Thoracic aorta (tissue), 2 donors: ENCODE measurements around the gene PCDHB8. TPM values are rescaled to one million over a fixed set of nuclear protein-coding genes. Genes with fewer than 3 reads are reported as not detected.
"Not testable (repeated sequence)": the region's sequence is repeated elsewhere in the genome, so short reads cannot be mapped to it uniquely, and the experiment has no call there.

ENCODE experiments used
- ATAC-seq: fragments of 150-250 bp; one replicate; pipeline ENCODE4 v1.8.0; 2017; ENCODE audit warnings: low read depth; ENCODE audit not compliant: insufficient number of reproducible peaks, low FRiP score
- DNase-seq: peaks from one replicate; pipeline ENCODE4 v3.0.0-alpha.2; 2020; ENCODE audit warnings: low spot score
- H3K27ac ChIP-seq, 2 donors: fragments of 200-600 bp; sonication (generic); 1 replicate in 1 of 2; 2 replicates in 1 of 2; pipeline ENCODE4 v1.5.1; 2016; ENCODE audit warnings: mild to moderate bottlenecking in 2 of 2, moderate library complexity in 2 of 2
- H3K27me3 ChIP-seq: fragments of 200-600 bp; sonication (generic); replicated peaks from 2 replicates; pipeline ENCODE4 v1.6.0; 2016; ENCODE audit warnings: mild to moderate bottlenecking; ENCODE audit not compliant: insufficient read depth
- H3K36me3 ChIP-seq: fragments of 200-600 bp; sonication (generic); one replicate; pipeline ENCODE4 v1.5.1; 2016
- H3K4me1 ChIP-seq, 2 donors: fragments of 200-600 bp; sonication (generic); 1 replicate in 1 of 2; 2 replicates in 1 of 2; pipeline versions ENCODE4 v1.5.1 to v1.6.0; 2016; ENCODE audit warnings: low read depth in 2 of 2, mild to moderate bottlenecking in 1 of 2; ENCODE audit not compliant: control insufficient read depth in 1 of 2
- H3K4me3 ChIP-seq: fragments of 200-600 bp; sonication (generic); 2 replicates; pipeline ENCODE4 v1.5.1; 2016; ENCODE audit warnings: mild to moderate bottlenecking
- H3K9me3 ChIP-seq: fragments of 200-600 bp; sonication (generic); 2 replicates; pipeline ENCODE4 v1.5.1; 2016
- CTCF ChIP-seq: fragments of 200-600 bp; sonication (generic); IDR thresholded peaks from one replicate; pipeline ENCODE4 v1.5.1; 2019; ENCODE audit warnings: antibody characterized with exemption
- total RNA-seq, 2 donors: library from RNA; depleted of rRNA; stranded (reverse); fragments of >200 nt; gene quantifications; one replicate each; pipeline versions ENCODE4 v1.1.0 to v1.2.3, GENCODE V29; 2016

The PCDHB8 gene
- total RNA-seq, 2 donors from 2014 or later: 0.95 to 1.7 TPM

- Histone ChIP-seq H3K4me3 (peak overlapping the region; percentile 20), H3K27me3 (no peaks in the 10 kb centered on the region), H3K4me1 (no peaks in the 10 kb centered on the region), H3K27ac (no peak overlapping the region), H3K36me3 (no peaks in the 10 kb centered on the region), H3K9me3 (peaks cover 58% of the 10 kb centered on the region)
- DNase-seq (no peak), ATAC-seq (no peak)
- no peak for TF ChIP-seq CTCF
Observed at GRCh38 chr5:141150224-141150992, 27.2 kb upstream of the PCDHB8 start.

DNA sequence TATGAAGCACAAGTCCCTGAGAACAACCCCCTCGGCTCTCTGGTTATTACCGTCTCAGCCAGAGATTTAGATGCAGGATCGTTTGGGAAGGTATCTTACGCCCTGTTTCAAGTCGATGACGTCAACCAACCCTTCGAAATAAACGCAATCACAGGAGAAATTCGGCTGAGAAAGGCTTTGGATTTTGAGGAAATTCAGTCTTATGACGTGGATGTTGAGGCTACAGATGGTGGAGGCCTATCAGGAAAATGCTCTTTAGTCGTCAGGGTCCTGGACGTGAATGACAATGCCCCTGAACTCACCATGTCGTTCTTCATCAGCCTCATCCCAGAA lies 26.6 kb upstream of the PCDHB8 start:
- Histone ChIP-seq H3K4me3 (no peak overlapping the region), H3K27ac (no peak overlapping the region), H3K9me3 (peaks cover 58% of the 10 kb centered on the region), H3K4me1 (no peaks in the 10 kb centered on the region), H3K36me3 (no peaks in the 10 kb centered on the region), H3K27me3 (no peaks in the 10 kb centered on the region)
- no peak for DNase-seq
- ATAC-seq: no peak
- TF ChIP-seq CTCF: no peak

- H3K9me3 ChIP-seq: peaks cover 65% of the 10 kb centered on the region
- ATAC-seq, H3K27me3 ChIP-seq, H3K4me3 ChIP-seq, H3K4me1 ChIP-seq, H3K36me3 ChIP-seq, DNase-seq, H3K27ac ChIP-seq: not testable (repeated sequence)
Observed at GRCh38 chr5:141151632-141152031, 26.0 kb upstream of the PCDHB8 start.

- ATAC-seq, H3K4me1 ChIP-seq, H3K4me3 ChIP-seq, DNase-seq, H3K27me3 ChIP-seq, H3K27ac ChIP-seq, H3K36me3 ChIP-seq: not testable (repeated sequence)
- H3K9me3 ChIP-seq: peaks cover 70% of the 10 kb centered on the region
Observed at GRCh38 chr5:141152096-141152495, 25.5 kb upstream of the PCDHB8 start.

DNA sequence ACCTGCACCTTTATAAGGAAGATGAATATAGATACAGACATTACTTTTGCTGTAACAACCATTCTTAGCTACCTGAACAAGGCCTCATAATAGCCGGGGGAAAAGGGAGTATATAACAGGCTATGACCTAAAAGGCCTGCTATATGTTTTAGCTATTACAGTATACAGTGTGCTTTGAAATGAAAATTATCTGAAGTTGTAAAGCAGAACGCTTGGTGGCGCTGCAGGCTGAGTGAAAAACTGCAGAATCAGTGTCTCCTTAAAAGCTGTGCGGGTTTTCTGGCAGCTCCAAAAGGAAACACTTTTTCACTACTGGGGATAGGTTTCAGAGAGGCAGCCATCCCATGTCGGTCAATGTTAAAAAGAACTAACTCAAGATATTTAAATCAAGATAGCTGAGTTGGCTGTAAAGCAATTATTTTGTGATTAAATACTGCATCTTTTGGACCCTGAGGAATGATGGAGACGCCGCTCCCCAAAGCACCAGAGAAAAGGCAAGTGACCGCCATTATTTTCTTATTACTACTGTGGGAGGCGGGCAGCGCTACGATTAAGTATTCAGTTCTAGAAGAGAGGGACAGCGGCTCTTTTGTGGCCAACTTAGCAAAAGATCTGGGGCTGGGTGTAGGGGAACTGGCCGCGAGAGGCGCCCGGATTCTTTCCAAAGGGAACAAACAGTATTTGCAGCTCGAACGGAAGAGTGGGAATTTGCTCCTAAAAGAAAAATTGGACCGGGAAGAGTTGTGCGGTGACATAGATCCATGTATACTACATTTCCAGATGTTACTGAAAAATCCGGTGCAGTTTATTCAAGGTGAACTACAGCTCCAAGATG lies 21.8 kb upstream of the PCDHB8 start:
- no peak for TF ChIP-seq CTCF
- Histone ChIP-seq H3K4me3 (no peak overlapping the region), H3K36me3 (no peaks in the 10 kb centered on the region), H3K9me3 (peaks cover 55% of the 10 kb centered on the region), H3K27me3 (no peaks in the 10 kb centered on the region), H3K4me1 (no peaks in the 10 kb centered on the region), H3K27ac (no peak overlapping the region)
- ATAC-seq: no peak
- no peak for DNase-seq

- not testable (repeated sequence) for DNase-seq, H3K4me1 ChIP-seq, H3K27ac ChIP-seq, H3K4me3 ChIP-seq, H3K36me3 ChIP-seq, ATAC-seq, H3K27me3 ChIP-seq
- peaks cover 49% of the 10 kb centered on the region for H3K9me3 ChIP-seq
Observed at GRCh38 chr5:141157356-141157755, 20.2 kb upstream of the PCDHB8 start.

- not testable (repeated sequence) for H3K36me3 ChIP-seq, ATAC-seq, DNase-seq, H3K4me3 ChIP-seq, H3K27me3 ChIP-seq, H3K27ac ChIP-seq, H3K4me1 ChIP-seq
- peaks cover 49% of the 10 kb centered on the region for H3K9me3 ChIP-seq
Observed at GRCh38 chr5:141157901-141158300, 19.7 kb upstream of the PCDHB8 start.
